HepG2 (cell line): ENCODE data around the gene TPI1. TPM values are rescaled to one million over a fixed set of nuclear protein-coding genes. Genes with fewer than 3 reads are reported as not detected.

Experiments used
- DNMT1 ChIP-seq: sonication (generic); formaldehyde crosslinking; IDR thresholded peaks from 2 replicates; pipeline ENCODE4 v1.5.1; 2020; ENCODE audit warnings: mild to moderate bottlenecking, missing genetic modification reagents
- FOXA1 ChIP-seq, 2 experiments: fragments of 450-650 bp in 1 of 2; sonication (generic) in 1 of 2; formaldehyde crosslinking in 1 of 2; IDR thresholded peaks; 2 replicates each; pipeline versions ENCODE4 v1.4.0 to v1.6.1; 2016 to 2020; ENCODE audit warnings: missing genetic modification reagents in 1 of 2
- HMGXB4 ChIP-seq, 2 experiments: sonication (generic) in 1 of 2; formaldehyde crosslinking in 1 of 2; IDR thresholded peaks; 2 replicates each; pipeline versions ENCODE4 v1.4.0 to v1.6.1; 2018 to 2020; ENCODE audit warnings: missing genetic modification reagents in 2 of 2, borderline replicate concordance in 1 of 2, low read depth in 1 of 2, mild to moderate bottlenecking in 1 of 2, missing biosample characterization in 1 of 2
- MAFG ChIP-seq: sonication (generic); formaldehyde crosslinking; IDR thresholded peaks from 2 replicates; pipeline ENCODE4 v1.5.1; 2020; ENCODE audit warnings: mild to moderate bottlenecking, missing genetic modification reagents
- MLX ChIP-seq: IDR thresholded peaks from 2 replicates; pipeline ENCODE4 v1.6.1; 2016
- NFE2L2 ChIP-seq: fragments of 150-350 bp; IDR thresholded peaks from 2 replicates; pipeline ENCODE4 v1.6.1; 2014; ENCODE audit warnings: low read length
- PHF20 ChIP-seq: sonication (generic); formaldehyde crosslinking; IDR thresholded peaks from 2 replicates; pipeline ENCODE4 v1.5.0; 2020; ENCODE audit warnings: mild to moderate bottlenecking, missing genetic modification reagents
- RAD21 ChIP-seq: fragments of 450-650 bp; formaldehyde crosslinking; IDR thresholded peaks from 2 replicates; pipeline ENCODE4 v1.5.0; 2020; ENCODE audit warnings: mild to moderate bottlenecking
- RBAK ChIP-seq: sonication (generic); formaldehyde crosslinking; IDR thresholded peaks from 2 replicates; pipeline ENCODE4 v1.5.1; 2020; ENCODE audit warnings: mild to moderate bottlenecking, missing genetic modification reagents
- RBM22 ChIP-seq: fragments of 200-400 bp; formaldehyde crosslinking; optimal IDR thresholded peaks from 2 replicates; pipeline ENCODE3; 2017; ENCODE audit warnings: mild to moderate bottlenecking, low read length, moderate library complexity
- SIX1 ChIP-seq: sonication (generic); formaldehyde crosslinking; IDR thresholded peaks from 2 replicates; pipeline ENCODE4 v1.4.0; 2020; ENCODE audit warnings: missing genetic modification reagents, borderline replicate concordance
- SKI ChIP-seq: fragments of 450-650 bp; IDR thresholded peaks from one replicate; pipeline ENCODE4 v1.6.1; 2018; ENCODE audit warnings: mild to moderate bottlenecking; ENCODE audit not compliant: partially characterized antibody
- SMC3 ChIP-seq: IDR thresholded peaks from 2 replicates; pipeline ENCODE4 v1.6.1; 2011; ENCODE audit warnings: low read length, improper control_type of control experiment
- XRCC5 ChIP-seq: fragments of 200-400 bp; formaldehyde crosslinking; optimal IDR thresholded peaks from 2 replicates; pipeline ENCODE3; 2017; ENCODE audit warnings: mild to moderate bottlenecking, low read length
- ZFX ChIP-seq: sonication (generic); formaldehyde crosslinking; IDR thresholded peaks from 2 replicates; pipeline ENCODE4 v1.4.0; 2020; ENCODE audit warnings: mild to moderate bottlenecking, low read depth, missing genetic modification reagents, moderate library complexity
- ZIK1 ChIP-seq: sonication (generic); formaldehyde crosslinking; IDR thresholded peaks from 2 replicates; pipeline ENCODE4 v1.5.0; 2020; ENCODE audit warnings: mild to moderate bottlenecking, low read depth, missing genetic modification reagents, borderline replicate concordance
- ZNF296 ChIP-seq: sonication (generic); formaldehyde crosslinking; conservative IDR thresholded peaks from 2 replicates; pipeline ENCODE4 v1.5.0; 2020; ENCODE audit warnings: mild to moderate bottlenecking, missing genetic modification reagents
- ZNF558 ChIP-seq: sonication (generic); formaldehyde crosslinking; IDR thresholded peaks from 2 replicates; pipeline ENCODE4 v1.9.0; 2022; ENCODE audit warnings: mild to moderate bottlenecking, missing genetic modification reagents, borderline replicate concordance
- ZNF713 ChIP-seq: sonication (generic); formaldehyde crosslinking; IDR thresholded peaks from 2 replicates; pipeline ENCODE4 v1.4.0; 2020; ENCODE audit warnings: mild to moderate bottlenecking, missing genetic modification reagents
- ZNF766 ChIP-seq: sonication (generic); formaldehyde crosslinking; IDR thresholded peaks from 2 replicates; pipeline ENCODE4 v1.5.0; 2020; ENCODE audit warnings: missing genetic modification reagents, borderline replicate concordance
- ZNF792 ChIP-seq: IDR thresholded peaks from 2 replicates; pipeline ENCODE4 v1.6.1; 2016
- ZNF83 ChIP-seq: sonication (generic); formaldehyde crosslinking; IDR thresholded peaks from 2 replicates; pipeline ENCODE4 v1.4.0; 2020; ENCODE audit warnings: missing genetic modification reagents, mild to moderate bottlenecking, borderline replicate concordance
- polyA plus RNA-seq, 8 experiments: library from polyadenylated mRNA; depleted of rRNA in 3 of 8; stranded (reverse) in 7 of 8; unstranded in 1 of 8; fragments of >200 nt; fragmentation: Illumina TruSeq in 4 of 8; extraction: Trizol in 4 of 8; gene quantifications; 2 replicates each; pipeline versions ENCODE4 v1.2.1 to v1.2.3, GENCODE V29; 2011 to 2016; ENCODE audit warnings: low read depth in 4 of 8, missing spikeins in 1 of 8, mixed read lengths in 1 of 8; ENCODE audit not compliant: insufficient read depth in 1 of 8
- total RNA-seq, 5 experiments: library from RNA; depleted of rRNA; stranded (reverse); fragments of >200 nt; fragmentation: Illumina TruSeq; extraction: Trizol; gene quantifications; 2 replicates each; pipeline ENCODE4 v1.2.3, GENCODE V29; 2016; ENCODE audit warnings: low read depth in 1 of 5
- TF ChIP-seq, protein P1 (sequence below): IDR thresholded peaks from 2 replicates; pipeline ENCODE4 v1.6.1; 2012; ENCODE audit warnings: inconsistent platforms
- TF ChIP-seq, protein P2 (sequence below): sonication (generic); formaldehyde crosslinking; IDR thresholded peaks from 2 replicates; pipeline ENCODE4 v1.8.0; 2022; ENCODE audit warnings: missing genetic modification reagents, mild to moderate bottlenecking, borderline replicate concordance
- TF ChIP-seq, protein P3 (sequence below): sonication (generic); formaldehyde crosslinking; IDR thresholded peaks from 2 replicates; pipeline ENCODE4 v1.5.1; 2020; ENCODE audit warnings: missing genetic modification reagents, mild to moderate bottlenecking, borderline replicate concordance

Gene TPI1
- total and polyA plus RNA-seq, 2 of the 13 experiments (the other 11 are each of a cell fraction or from before 2014, with no cell fraction given): 945 to 2,535 TPM

DNA sequence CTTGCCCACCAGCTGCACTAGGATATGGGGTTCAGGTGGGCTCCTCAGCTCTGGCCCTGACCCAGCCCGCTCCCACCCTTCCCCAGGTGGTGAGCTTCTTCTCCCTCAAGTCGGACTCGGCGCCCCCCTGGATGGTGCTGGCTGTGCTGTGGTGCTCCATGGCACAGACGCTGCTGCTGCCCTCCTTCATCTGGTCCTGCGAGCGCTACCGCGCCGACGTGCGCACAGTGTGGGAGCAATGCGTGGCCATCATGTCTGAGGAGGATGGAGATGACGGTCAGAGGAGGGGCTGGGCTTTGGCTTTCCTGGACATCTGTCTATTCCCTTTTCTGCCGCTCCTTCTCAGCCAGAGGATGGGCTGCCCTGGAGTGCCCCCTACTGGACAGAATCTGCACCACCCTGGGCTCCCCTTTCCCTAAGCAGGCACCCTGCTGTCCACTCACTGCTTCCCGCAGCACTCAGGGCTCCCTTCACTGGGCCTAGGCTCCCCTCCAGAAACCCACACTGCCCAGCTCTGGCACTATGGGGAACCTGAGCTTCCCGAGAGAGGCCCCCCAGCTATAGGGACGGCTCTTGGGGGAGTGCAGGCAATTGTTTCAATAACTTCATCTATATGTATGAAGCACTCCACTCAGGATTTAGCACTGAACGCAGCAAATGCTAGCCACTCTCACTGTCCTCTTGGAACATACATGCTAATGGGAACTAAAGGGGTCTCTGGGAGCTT lies 41.8 kb upstream of the TPI1 start (continued):
- peak; percentile 28 to 56; a peak in 2 of 4 replicates for TF ChIP-seq HMGXB4 (CRISPR knock-in tag; IDR thresholded peaks at IDR 0.05; ENCODE audit: borderline replicate concordance in 1 of 2, low read depth in 1 of 2)
- peak; percentile 39; the same call in 1 of the 2 replicates for TF ChIP-seq DNMT1 (CRISPR knock-in tag)
- peak; percentile 53; the same call in 1 of the 2 replicates for TF ChIP-seq PHF20
- 0 out of 2 replicates have a peak, but pooled peaks have one; percentile 46 for TF ChIP-seq MLX
- TF ChIP-seq, protein P1, sequence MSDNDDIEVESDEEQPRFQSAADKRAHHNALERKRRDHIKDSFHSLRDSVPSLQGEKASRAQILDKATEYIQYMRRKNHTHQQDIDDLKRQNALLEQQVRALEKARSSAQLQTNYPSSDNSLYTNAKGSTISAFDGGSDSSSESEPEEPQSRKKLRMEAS: 0 out of 2 replicates have a peak, but pooled peaks have one; percentile 16
- peak; percentile 91 for TF ChIP-seq XRCC5
- TF ChIP-seq, protein P2, sequence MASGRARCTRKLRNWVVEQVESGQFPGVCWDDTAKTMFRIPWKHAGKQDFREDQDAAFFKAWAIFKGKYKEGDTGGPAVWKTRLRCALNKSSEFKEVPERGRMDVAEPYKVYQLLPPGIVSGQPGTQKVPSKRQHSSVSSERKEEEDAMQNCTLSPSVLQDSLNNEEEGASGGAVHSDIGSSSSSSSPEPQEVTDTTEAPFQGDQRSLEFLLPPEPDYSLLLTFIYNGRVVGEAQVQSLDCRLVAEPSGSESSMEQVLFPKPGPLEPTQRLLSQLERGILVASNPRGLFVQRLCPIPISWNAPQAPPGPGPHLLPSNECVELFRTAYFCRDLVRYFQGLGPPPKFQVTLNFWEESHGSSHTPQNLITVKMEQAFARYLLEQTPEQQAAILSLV (CRISPR knock-in tag): peak; percentile 30; the same call in 1 of the 2 replicates
- no peak for TF ChIP-seq SKI
- no peak for TF ChIP-seq ZIK1 (CRISPR knock-in tag)
- TF ChIP-seq SIX1 (CRISPR knock-in tag): no peak
- TF ChIP-seq MAFG (CRISPR knock-in tag): no peak
- TF ChIP-seq ZNF792 (CRISPR knock-in tag): 0 out of 2 replicates have a peak, but pooled peaks have one; percentile 22
- no peak for TF ChIP-seq ZNF296 (CRISPR knock-in tag)
- peak; percentile 85 for TF ChIP-seq RAD21
- TF ChIP-seq SMC3: peak; percentile 63
- 0 out of 2 replicates have a peak, but pooled peaks have one; percentile 44 for TF ChIP-seq ZNF713
- no peak for TF ChIP-seq NFE2L2
- TF ChIP-seq, protein P3, sequence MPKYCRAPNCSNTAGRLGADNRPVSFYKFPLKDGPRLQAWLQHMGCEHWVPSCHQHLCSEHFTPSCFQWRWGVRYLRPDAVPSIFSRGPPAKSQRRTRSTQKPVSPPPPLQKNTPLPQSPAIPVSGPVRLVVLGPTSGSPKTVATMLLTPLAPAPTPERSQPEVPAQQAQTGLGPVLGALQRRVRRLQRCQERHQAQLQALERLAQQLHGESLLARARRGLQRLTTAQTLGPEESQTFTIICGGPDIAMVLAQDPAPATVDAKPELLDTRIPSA (CRISPR knock-in tag): no peak
- no peak for TF ChIP-seq RBAK (CRISPR knock-in tag)
- 0 out of 2 replicates have a peak, but pooled peaks have one; percentile 48 for TF ChIP-seq ZNF83 (CRISPR knock-in tag)
- no peak for TF ChIP-seq ZNF766
- 0 out of 2 replicates have a peak, but pooled peaks have one; percentile 41 for TF ChIP-seq ZNF558 (CRISPR knock-in tag)
- TF ChIP-seq FOXA1 (IDR thresholded peaks at IDR 0.05): no peak
- TF ChIP-seq FOXA1 (CRISPR knock-in tag; IDR thresholded peaks at IDR 0.05): no peak
- no peak for TF ChIP-seq RBM22
- TF ChIP-seq ZFX (CRISPR knock-in tag): 0 out of 2 replicates have a peak, but pooled peaks have one; percentile 14
